Uterus (tissue), 4 donors: ENCODE data around the gene ANKIB1. TPM values are rescaled to one million over a fixed set of nuclear protein-coding genes. Genes with fewer than 3 reads are reported as not detected.

Experiments used
- DNase-seq, 2 donors: peaks; one replicate each; pipeline ENCODE4 v3.0.0-alpha.2; 2019 to 2020
- H3K27ac ChIP-seq, 2 donors: fragments of 200-600 bp; sonication (generic); 1 replicate in 1 of 2; 2 replicates in 1 of 2; pipeline ENCODE4 v1.5.1; 2016 to 2018
- H3K27me3 ChIP-seq, 2 donors: fragments of 200-600 bp; sonication (generic); one replicate each; pipeline ENCODE4 v1.5.1; 2018 to 2019; ENCODE audit warnings: control low read depth in 1 of 2
- H3K36me3 ChIP-seq, 2 donors: fragments of 200-600 bp; sonication (generic); one replicate each; pipeline ENCODE4 v1.5.1; 2019; ENCODE audit warnings: control low read depth in 1 of 2
- H3K4me1 ChIP-seq, 2 donors: fragments of 200-600 bp; sonication (generic); one replicate each; pipeline ENCODE4 v1.5.1; 2018 to 2019; ENCODE audit warnings: control low read depth in 1 of 2
- H3K4me3 ChIP-seq, 2 donors: fragments of 200-600 bp; sonication (generic); 1 replicate in 1 of 2; 2 replicates in 1 of 2; pipeline ENCODE4 v1.5.1; 2018 to 2019; ENCODE audit warnings: mild to moderate bottlenecking in 1 of 2
- H3K9me3 ChIP-seq, 2 donors: fragments of 200-600 bp; sonication (generic); one replicate each; pipeline ENCODE4 v1.5.1; 2019; ENCODE audit warnings: control low read depth in 1 of 2
- POLR2A ChIP-seq, 2 donors: fragments of 450-650 bp; IDR thresholded peaks; one replicate each; pipeline ENCODE4 v1.6.1; 2016; ENCODE audit warnings: antibody characterized with exemption in 2 of 2, mild to moderate bottlenecking in 1 of 2, moderate library complexity in 1 of 2
- intact Hi-C: fragments of 100-400 bp; cut with DNase I; formaldehyde crosslinking; loops from one replicate; pipeline ENCODE4 v1.15.1; 2023; ENCODE audit warnings: low total_unique reads
- total RNA-seq, 4 donors: library from RNA; depleted of rRNA in 3 of 4; stranded (reverse); fragments of >200 nt in 3 of 4; gene quantifications; one replicate each; pipeline versions ENCODE4 v1.1.0 to v1.2.4, GENCODE V29; 2014 to 2023
- TF ChIP-seq, protein P1 (sequence below), 4 experiments: fragments of 200-600 bp in 2 of 4; fragments of 450-650 bp in 2 of 4; sonication (generic) in 2 of 4; IDR thresholded peaks; one replicate each; pipeline ENCODE4 v1.5.1; 2016 to 2019; ENCODE audit warnings: antibody characterized with exemption in 4 of 4, mild to moderate bottlenecking in 2 of 4, moderate library complexity in 1 of 4
- donor health status: DM: yes; HTN: yes; CAD: no.

Gene ANKIB1
- total RNA-seq, 4 donors from 2014 or later: 27.4 to 100.0 (median 54.6) TPM

DNA sequence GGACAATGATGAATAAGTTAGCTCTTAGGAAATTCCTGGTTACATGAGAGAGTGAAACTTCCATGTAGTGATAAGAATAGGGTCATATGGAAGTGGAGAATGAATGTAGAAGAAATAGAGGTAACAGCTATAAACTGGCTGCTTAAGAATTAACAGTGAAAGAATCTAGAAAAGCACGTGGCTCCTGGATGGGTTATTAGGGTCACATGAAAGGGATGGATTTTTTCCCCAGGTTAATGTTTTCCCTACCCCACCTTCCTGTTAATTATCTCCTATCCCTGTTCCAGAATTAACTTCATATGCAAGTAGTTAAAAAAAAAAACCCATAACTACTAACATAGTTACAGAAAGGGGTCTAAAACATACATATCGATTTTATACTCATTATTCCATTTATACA, 58.0 kb downstream of the ANKIB1 start:
- DNase-seq: no peak
- Histone ChIP-seq H3K9me3 (no peaks in the 10 kb centered on the region), H3K27ac (no peak overlapping the region), H3K36me3 (no peaks in the 10 kb centered on the region), H3K4me1 (no peaks in the 10 kb centered on the region), H3K27me3 (no peaks in the 10 kb centered on the region), H3K4me3 (no peak overlapping the region)
- TF ChIP-seq, protein P1, sequence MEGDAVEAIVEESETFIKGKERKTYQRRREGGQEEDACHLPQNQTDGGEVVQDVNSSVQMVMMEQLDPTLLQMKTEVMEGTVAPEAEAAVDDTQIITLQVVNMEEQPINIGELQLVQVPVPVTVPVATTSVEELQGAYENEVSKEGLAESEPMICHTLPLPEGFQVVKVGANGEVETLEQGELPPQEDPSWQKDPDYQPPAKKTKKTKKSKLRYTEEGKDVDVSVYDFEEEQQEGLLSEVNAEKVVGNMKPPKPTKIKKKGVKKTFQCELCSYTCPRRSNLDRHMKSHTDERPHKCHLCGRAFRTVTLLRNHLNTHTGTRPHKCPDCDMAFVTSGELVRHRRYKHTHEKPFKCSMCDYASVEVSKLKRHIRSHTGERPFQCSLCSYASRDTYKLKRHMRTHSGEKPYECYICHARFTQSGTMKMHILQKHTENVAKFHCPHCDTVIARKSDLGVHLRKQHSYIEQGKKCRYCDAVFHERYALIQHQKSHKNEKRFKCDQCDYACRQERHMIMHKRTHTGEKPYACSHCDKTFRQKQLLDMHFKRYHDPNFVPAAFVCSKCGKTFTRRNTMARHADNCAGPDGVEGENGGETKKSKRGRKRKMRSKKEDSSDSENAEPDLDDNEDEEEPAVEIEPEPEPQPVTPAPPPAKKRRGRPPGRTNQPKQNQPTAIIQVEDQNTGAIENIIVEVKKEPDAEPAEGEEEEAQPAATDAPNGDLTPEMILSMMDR (IDR thresholded peaks at IDR 0.05): no peak
- TF ChIP-seq POLR2A (IDR thresholded peaks at IDR 0.05): no peak
- intact Hi-C loops: no loop called here

DNA sequence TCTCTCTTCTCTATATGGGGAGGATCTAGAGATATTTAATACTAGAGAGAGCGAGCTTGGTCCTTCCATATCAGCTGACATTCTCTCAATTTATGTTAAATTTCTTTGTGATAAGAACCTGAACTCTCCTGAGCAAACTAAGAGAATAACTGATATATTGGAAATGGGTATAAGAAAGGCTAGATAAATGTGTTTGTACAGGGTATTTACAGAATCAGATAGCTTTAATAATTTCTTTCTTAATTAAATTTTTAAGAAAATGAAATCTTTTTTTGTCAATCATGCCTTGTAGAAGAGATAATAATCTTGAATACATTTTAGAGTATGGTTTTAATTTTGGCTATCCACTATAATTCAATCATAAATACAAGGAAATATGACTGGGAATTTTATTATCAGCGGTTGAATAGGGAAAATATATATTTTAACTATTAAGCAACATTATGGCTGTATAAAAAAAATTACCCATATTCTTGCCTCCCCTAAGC, 58.7 kb downstream of the ANKIB1 start:
- intact Hi-C loops: no loop called here

DNA sequence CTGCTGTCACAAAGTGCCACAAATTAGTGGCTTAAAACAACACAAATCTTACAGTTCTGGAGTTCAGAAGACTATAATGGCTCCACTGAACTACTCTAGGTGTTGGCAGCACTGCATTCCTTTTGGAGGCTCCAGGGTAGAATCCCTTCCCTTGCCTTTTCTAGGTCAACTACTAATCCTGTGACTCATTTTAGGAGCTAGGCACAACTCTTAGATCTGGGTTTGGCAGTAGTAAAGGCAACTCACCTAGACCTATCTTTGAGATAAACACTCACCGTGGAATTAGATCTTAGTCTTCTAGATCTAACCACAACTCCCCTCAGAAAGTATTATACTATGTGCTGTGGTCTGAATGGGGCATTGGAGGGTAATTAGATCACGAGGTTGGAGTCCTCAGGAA, 60.4 kb downstream of the ANKIB1 start:
- Histone ChIP-seq H3K9me3 (no peaks in the 10 kb centered on the region), H3K4me1 (no peaks in the 10 kb centered on the region), H3K27me3 (no peaks in the 10 kb centered on the region), H3K4me3 (no peak overlapping the region), H3K27ac (no peak overlapping the region), H3K36me3 (no peaks in the 10 kb centered on the region)
- no peak for DNase-seq
- intact Hi-C loops: no loop called here
- no peak for TF ChIP-seq POLR2A (IDR thresholded peaks at IDR 0.05)
- TF ChIP-seq, protein P1 (IDR thresholded peaks at IDR 0.05): no peak

More for the DNA sequence above, 58.7 kb downstream of the ANKIB1 start:
- Histone ChIP-seq H3K36me3 (no peaks in the 10 kb centered on the region), H3K4me1 (no peaks in the 10 kb centered on the region), H3K27ac (no peak overlapping the region), H3K27me3 (no peaks in the 10 kb centered on the region), H3K4me3 (no peak overlapping the region), H3K9me3 (no peaks in the 10 kb centered on the region)
- DNase-seq: no peak
- TF ChIP-seq, protein P1 (IDR thresholded peaks at IDR 0.05): no peak
- TF ChIP-seq POLR2A (IDR thresholded peaks at IDR 0.05): no peak

DNA sequence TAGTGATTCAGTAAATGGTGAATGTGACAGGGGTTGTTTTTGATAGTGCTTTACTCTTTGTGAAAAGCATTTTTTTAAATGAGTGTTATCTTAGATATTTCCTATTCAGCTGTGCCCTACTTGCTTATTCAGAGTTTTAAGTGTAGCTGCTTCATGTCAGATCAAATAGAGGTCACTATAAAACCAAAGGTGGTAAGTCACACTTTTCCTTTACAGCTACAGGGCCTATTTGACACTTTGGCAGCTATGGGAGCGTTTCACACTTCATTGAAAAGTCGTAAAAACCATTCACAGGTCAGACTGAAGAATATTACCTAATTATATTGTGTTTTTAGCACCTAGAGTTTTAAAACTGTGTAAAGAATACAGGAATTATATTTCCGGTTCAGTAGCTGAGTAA, 67.3 kb downstream of the ANKIB1 start:
- Histone ChIP-seq H3K9me3 (no peaks in the 10 kb centered on the region), H3K36me3 (no peaks in the 10 kb centered on the region), H3K4me1 (no peaks in the 10 kb centered on the region), H3K27ac (no peak overlapping the region), H3K4me3 (no peak overlapping the region), H3K27me3 (no peaks in the 10 kb centered on the region)
- DNase-seq: no peak
- TF ChIP-seq POLR2A (IDR thresholded peaks at IDR 0.05): no peak
- TF ChIP-seq, protein P1 (IDR thresholded peaks at IDR 0.05): no peak
- intact Hi-C loops: no loop called here

DNA sequence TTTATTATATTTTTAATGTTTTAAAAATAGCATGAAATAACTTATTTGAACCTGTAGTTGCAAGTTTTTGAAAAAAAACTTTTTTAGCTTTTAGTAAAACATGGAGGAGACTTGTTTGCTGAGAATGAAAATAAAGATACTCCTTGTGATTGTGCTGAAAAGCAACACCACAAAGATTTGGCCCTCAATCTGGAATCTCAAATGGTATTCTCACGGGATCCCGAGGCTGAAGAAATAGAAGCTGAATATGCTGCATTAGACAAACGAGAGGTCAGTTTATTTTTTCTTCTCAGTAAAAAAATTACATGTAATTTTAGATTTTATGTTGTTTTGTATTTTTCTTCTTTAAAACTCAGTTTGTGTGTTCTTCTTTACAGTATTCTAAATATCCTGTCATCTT, 73.5 kb downstream of the ANKIB1 start:
- Histone ChIP-seq H3K4me1 (no peaks in the 10 kb centered on the region), H3K27ac (no peak overlapping the region), H3K4me3 (no peak overlapping the region), H3K9me3 (no peaks in the 10 kb centered on the region), H3K36me3 (no peaks in the 10 kb centered on the region), H3K27me3 (no peaks in the 10 kb centered on the region)
- DNase-seq: no peak
- no peak for TF ChIP-seq POLR2A (IDR thresholded peaks at IDR 0.05)
- TF ChIP-seq, protein P1 (IDR thresholded peaks at IDR 0.05): no peak
- intact Hi-C loops: no loop called here
